22Rv1 (cell line): ENCODE measurements around the gene TICAM2.

Experiments used
- CTCF ChIP-seq: fragments of 450-650 bp; IDR thresholded peaks from 2 replicates; pipeline ENCODE4 v1.5.1; 2017; ENCODE audit warnings: mild to moderate bottlenecking
- ZFX ChIP-seq: fragments of 450-650 bp; IDR thresholded peaks from 2 replicates; pipeline ENCODE4 v1.6.1; 2017; ENCODE audit warnings: antibody characterized with exemption, borderline replicate concordance

GRCh38 chr5:115571441-115571878 lies 30.8 kb downstream of the TICAM2 start:
- TF ChIP-seq CTCF: 0 out of 2 replicates have a peak, but pooled peaks have one; percentile 15
- no peak for TF ChIP-seq ZFX
